Kidney glomerular epithelial cell (primary cell): ENCODE data around the gene MPP2.
"Not testable (repeated sequence)": the region's sequence is repeated elsewhere in the genome, so short reads cannot be mapped to it uniquely, and the experiment has no call there.

Source experiments
- DNase-seq: peaks from one replicate; lab custom pipeline; 2025; lab: John Stamatoyannopoulos, UW

Gene MPP2

GRCh38 chr17:43928609-43929008, 21.3 kb upstream of the MPP2 start:
- DNase-seq = no peak

GRCh38 chr17:43927929-43928328, 20.6 kb upstream of the MPP2 start:
- DNase-seq = not testable (repeated sequence)

- no peak for DNase-seq
Observed at GRCh38 chr17:43927060-43927864, 19.9 kb upstream of the MPP2 start.

GRCh38 chr17:43924558-43924957, 17.2 kb upstream of the MPP2 start:
- DNase-seq = no peak

- no peak for DNase-seq
Observed at GRCh38 chr17:43920500-43921095, 13.3 kb upstream of the MPP2 start.

- DNase-seq = no peak
Observed at GRCh38 chr17:43918026-43918389, 10.7 kb upstream of the MPP2 start.

- no peak for DNase-seq
Observed at GRCh38 chr17:43917348-43918025, 10.2 kb upstream of the MPP2 start.

GRCh38 chr17:43917016-43917347, 9.6 kb upstream of the MPP2 start:
- no peak for DNase-seq

- DNase-seq = no peak
Observed at GRCh38 chr17:43916385-43916784, 9.0 kb upstream of the MPP2 start.

GRCh38 chr17:43915559-43915958, 8.2 kb upstream of the MPP2 start:
- DNase-seq = no peak

GRCh38 chr17:43914451-43914850, 7.1 kb upstream of the MPP2 start:
- no peak for DNase-seq

GRCh38 chr17:43913584-43913983, 6.2 kb upstream of the MPP2 start:
- no peak for DNase-seq

- DNase-seq = no peak
Observed at GRCh38 chr17:43912635-43913304, 5.4 kb upstream of the MPP2 start.

- DNase-seq = no peak
Observed at GRCh38 chr17:43911904-43912303, 4.6 kb upstream of the MPP2 start.

GRCh38 chr17:43909537-43910231, 2.3 kb upstream of the MPP2 start:
- DNase-seq = no peak

GRCh38 chr17:43907998-43908721, 824 bp upstream of the MPP2 start:
- DNase-seq = peak; percentile 29

- DNase-seq = no peak
Observed at GRCh38 chr17:43906951-43907424, 348 bp downstream of the MPP2 start.

GRCh38 chr17:43905985-43906852, 1.1 kb downstream of the MPP2 start:
- peak; percentile 54 for DNase-seq

- no peak for DNase-seq
Observed at GRCh38 chr17:43905400-43905984, 1.8 kb downstream of the MPP2 start.
